Measurements from ENCODE around the gene FXYD5.
A peak's percentile ranks its signal among the peaks of the same experiment; 100 is the strongest.
"Not testable (repeated sequence)": the region's sequence is repeated elsewhere in the genome, so short reads cannot be mapped to it uniquely, and the experiment has no call there.

The FXYD5 gene

DNA sequence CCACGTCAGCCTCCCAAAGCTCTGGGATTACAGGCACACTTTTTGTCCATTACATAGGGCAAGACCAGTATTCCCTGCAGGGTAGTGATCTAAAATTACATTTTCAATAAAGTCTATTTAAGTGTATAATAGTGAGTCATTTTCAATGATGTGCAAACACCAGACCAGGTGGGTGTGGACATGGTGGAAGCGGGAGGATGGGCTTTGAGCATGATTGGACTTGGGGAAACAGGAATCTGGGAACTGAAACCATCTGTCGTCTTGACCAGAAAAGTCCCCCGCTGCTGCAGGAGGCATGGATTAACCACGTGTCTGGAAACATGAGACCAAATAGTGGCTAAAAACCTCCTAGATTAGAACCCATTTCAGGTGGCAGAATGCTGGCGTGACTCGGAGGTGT lies 34.0 kb upstream of the FXYD5 start:
- DNase-seq = no peak

- no peak for DNase-seq
Observed at GRCh38 chr19:35120898-35121297, 33.6 kb upstream of the FXYD5 start.

- DNase-seq = no peak
Observed at GRCh38 chr19:35122687-35123551, 31.6 kb upstream of the FXYD5 start.

- no peak for DNase-seq
Observed at GRCh38 chr19:35123573-35123972, 31.0 kb upstream of the FXYD5 start.

DNA sequence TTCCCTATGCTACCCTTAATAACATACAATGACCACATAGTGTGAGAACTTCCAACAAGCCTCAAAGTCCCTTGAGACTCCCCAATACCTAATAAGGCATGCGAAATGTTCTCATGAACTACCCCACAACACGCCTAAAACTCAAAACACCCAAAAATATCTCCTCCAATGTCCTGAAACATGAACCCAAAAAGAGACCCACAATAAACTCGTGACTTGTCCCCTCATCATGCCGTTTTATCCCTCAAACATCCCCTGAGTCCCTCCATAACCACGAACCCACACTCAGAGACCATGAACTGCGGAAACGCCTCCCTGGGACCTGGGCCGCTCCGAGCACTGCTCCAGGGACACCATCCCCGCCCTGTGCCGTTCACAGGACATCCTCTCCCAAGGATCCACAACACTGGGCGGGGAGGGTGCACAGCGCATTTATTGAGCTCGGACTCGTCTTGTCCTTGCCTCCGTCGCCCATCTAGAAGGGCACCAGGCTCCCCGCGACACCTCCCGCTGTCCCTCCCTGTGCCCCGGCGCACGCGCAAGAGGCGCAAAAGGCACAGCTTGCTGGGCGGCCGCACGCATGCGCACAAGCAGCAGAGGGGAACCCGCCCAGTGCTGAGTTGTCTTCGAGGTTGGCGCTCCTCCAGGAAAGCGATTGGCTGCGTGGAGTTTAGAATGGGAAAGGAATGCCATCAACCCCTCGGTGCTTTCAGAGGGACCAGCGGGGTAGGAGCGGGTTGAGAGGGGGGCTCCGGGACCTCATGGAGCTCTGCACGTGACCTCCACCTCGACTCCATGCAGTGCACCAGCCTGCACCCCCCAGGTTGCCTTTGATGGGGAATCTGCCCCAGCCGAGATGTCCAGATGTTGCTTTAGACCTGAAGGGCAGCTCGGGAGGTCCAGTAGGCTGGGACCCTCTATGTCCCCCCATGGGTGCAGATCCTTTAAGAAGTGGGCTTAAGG lies 30.2 kb upstream of the FXYD5 start:
- peak; percentile 57 to 83 (median 74) for DNase-seq

DNA sequence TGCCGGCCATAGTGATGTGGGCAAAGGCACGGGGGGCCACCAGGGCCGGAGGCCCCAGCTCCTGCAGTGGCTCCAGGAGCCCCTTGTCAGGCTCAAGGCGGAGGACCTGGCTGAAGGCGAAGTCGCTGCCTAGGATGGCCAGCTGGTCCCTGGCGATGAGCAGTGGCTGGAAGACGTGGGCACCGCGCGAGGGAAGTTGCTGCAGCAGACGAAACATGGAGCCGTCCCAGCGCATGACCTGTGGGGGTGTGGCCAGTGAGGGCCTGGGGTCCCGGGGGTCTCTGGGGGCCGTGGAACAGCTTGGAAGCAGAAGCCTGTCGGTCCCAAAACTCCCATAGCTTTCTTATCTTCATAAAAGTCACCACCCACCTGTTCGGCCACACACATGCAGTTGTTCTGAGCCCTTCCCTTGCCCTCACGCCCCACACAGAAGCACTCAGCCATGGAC lies 29.2 kb upstream of the FXYD5 start:
- DNase-seq = no peak

DNA sequence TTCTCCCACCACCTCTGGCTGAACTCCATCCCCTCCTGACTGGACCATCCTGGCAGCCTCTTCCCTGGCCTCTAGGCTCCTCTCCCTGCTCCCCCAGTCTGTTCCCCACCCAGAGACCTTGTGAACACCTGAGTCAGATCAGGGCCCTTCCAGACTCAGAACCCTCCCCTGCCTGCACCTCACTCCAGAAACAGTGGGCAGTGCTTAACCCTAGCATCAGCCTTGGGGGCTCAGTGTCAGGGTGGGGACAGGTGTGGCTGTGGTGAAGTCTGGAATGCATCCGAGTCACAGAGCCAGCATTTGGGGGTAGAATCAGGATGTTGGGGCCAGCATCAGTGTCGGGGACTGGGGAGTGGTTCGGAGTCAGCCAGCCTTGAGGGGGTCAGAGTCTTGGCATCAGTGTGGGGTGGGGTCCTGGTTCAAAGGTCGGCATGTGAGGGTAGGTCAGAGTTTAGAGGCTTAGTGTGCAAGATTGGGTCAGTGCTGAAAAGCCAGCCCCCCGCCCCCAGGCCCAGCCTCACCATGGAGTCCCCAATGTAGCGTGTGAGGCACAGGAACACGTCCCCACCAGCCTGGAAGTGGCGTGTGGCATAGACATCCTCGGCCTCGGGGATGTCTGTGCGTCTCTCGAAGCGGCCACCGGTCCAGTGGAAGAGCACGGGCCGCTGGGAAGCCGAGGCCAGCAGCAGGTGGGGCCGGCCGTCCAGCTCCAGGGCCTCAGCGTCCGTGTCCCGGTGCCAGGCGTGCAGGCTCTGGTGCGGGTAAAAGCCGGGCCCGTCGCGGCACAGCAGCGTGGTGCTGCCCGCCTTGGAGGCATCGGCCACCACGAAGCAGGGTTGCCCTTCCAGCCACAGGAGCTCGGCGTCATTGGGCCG lies 28.5 kb upstream of the FXYD5 start:
- DNase-seq = no peak

DNA sequence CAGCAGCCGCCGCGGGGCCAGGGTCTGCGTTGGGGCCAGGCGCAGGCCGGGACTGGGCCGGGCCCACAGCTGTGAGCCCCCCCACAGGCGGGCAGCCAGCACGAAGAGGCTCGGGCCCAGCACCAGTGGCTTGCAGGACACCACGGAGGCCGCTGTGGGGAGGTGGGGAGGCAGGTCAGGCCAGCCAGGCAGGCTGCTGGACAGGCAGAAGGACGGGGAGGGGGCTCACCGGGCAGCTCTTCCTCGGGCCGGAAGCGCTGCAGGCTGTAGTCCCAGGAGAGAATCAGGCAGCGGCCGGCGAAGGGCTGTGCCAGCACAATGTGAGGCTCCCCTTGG lies 27.9 kb upstream of the FXYD5 start:
- DNase-seq = no peak

- no peak for DNase-seq
Observed at GRCh38 chr19:35127871-35128270, 26.7 kb upstream of the FXYD5 start.

DNA sequence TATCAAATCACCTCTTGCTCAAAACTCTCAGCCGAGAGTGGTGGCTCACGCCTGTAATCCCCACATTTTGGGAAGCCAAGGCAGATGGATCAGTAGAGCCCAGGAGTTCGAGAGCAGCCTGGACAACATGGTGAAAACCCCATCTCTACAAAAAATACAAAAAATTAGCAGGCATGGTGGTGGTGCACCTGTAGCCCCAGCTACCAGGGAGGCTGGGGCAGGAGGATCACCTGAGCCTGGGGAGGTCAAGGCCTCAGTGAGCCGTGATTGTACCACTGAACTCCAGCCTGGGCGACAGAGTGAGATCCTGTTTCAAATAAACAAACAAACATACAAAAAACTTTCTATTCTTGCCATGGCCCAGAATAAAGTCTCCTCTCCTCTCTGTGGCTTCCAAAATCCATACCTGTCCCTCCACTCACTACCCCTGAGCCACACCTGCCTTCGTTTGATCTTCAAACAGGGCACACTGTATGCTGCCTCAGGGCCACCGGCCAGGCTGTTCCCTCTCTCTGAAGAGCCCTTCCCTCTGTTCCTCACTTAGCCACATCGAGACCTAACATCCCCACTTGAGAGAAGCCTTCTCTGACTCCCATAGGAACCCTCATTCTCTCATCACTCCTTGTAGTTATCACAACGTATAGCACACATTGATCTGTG lies 26.0 kb upstream of the FXYD5 start:
- DNase-seq = no peak

DNA sequence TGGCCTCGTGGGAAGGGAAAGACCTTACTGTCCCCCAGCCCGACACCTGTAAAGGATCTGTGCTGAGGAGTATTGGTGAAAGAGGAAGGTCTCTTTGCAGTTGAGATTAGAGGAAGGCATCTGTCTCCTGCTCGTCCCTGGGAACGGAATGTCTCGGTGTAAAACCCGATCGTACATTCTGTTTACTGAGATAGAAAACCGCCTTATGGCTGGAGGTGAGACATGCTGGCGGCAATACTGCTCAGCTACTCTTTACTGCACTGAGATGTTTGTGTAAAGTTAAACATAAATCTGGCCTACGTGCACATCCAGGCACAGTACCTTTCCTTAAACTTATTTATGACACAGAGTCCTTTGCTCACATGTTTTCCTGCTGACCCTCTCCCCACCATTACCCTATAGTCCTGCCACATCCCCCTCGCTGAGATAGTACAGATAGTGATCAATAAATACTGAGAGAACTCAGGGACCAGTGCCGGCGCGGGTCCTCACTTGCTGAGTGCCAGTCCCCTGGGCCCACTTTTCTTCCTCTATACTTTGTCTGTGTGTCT lies 24.7 kb upstream of the FXYD5 start:
- DNase-seq = not testable (repeated sequence)

- DNase-seq = no peak
Observed at GRCh38 chr19:35130761-35131720, 23.5 kb upstream of the FXYD5 start.

DNA sequence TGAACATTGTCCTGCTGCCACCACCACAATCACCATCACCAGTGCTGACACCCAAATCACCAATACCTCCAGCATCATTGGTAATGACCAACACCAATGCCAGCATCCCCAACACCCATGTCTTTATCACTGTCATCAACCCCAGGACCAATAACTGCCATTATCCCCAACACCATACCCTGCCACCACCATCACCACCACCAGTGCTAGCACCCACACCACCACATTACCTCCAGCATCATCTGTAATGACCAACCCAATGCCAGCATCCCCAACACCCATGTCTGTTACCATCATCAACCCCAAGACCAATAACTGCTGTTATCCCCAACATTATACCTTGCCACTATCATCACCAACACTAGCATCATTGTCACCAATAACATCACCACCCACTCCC lies 22.3 kb upstream of the FXYD5 start:
- no peak for DNase-seq

DNA sequence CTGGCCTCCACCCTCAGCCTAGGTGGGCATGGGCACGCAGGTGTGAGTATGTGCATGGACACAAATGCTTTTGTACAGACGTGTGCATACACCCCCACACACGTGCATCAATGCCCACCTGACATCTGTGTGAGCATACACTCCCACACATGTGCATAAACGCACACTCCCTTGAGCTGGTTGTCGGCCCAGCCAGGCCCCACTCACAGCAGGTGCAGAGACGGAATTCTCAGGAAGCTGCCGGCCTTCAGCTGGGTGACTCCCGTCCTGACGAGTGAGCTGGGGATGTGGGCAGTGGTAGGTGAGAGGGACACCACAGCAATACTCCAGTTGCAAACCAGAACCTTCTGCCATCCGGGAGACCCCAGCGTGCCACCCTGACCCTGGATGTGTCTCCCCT lies 20.7 kb upstream of the FXYD5 start:
- no peak for DNase-seq

GRCh38 chr19:35134601-35135242 lies 19.8 kb upstream of the FXYD5 start, which contains the start of gene LGI4:
Gene LGI4 (minus strand): TSS chr19:35135059. CDS start chr19:35134680, 379 bp downstream.
- no peak for DNase-seq

- peak in 3 of 4 experiments; percentile 33 to 53 (median 37) for DNase-seq
Observed at GRCh38 chr19:35135389-35135909, 19.1 kb upstream of the FXYD5 start.

- DNase-seq = no peak
Observed at GRCh38 chr19:35136231-35136630, 18.3 kb upstream of the FXYD5 start.

GRCh38 chr19:35136977-35137702 lies 17.4 kb upstream of the FXYD5 start:
- no peak for DNase-seq

- DNase-seq = no peak
Observed at GRCh38 chr19:35138305-35138892, 16.1 kb upstream of the FXYD5 start, which contains the start of gene FXYD1. Gene FXYD1 (plus strand): TSS chr19:35138824. CDS start chr19:35140080, 1,256 bp downstream.
